K562 (cell line): ENCODE measurements around the gene RPL3. TPM values are rescaled to one million over a fixed set of nuclear protein-coding genes. Genes with fewer than 3 reads are reported as not detected.
A peak's percentile ranks its signal among the peaks of the same experiment; 100 is the strongest.

Source experiments
- ATF6 ChIP-seq: sonication (generic); formaldehyde crosslinking; IDR thresholded peaks from 2 replicates; pipeline ENCODE4 v1.4.0; 2020; ENCODE audit warnings: mild to moderate bottlenecking, missing genetic modification reagents
- BRF2 ChIP-seq: IDR thresholded peaks from 3 replicates; pipeline ENCODE4 v1.6.1; 2011; ENCODE audit warnings: borderline replicate concordance, mild to moderate bottlenecking; ENCODE audit not compliant: insufficient read length, insufficient read depth
- CBX2 ChIP-seq: fragments of 200-600 bp; sonication (generic); IDR thresholded peaks from one replicate; pipeline ENCODE4 v1.6.1; 2012; ENCODE audit warnings: mild to moderate bottlenecking, low read length, inconsistent platforms; ENCODE audit not compliant: insufficient read depth, poor library complexity, severe bottlenecking
- FOSL1 ChIP-seq: fragments of 200-800 bp; sonication (Bioruptor generic); conservative IDR thresholded peaks from 2 replicates; pipeline ENCODE4 v1.6.1; 2016; ENCODE audit warnings: missing genetic modification characterization, missing compliant biosample characterization
- GATAD2A ChIP-seq: fragments of 450-650 bp; IDR thresholded peaks from 2 replicates; pipeline ENCODE4 v1.6.1; 2017
- GMEB1 ChIP-seq: fragments of 250-450 bp; sonication (Bioruptor Pico); IDR thresholded peaks from 2 replicates; pipeline ENCODE4 v1.4.0; 2020; ENCODE audit warnings: mild to moderate bottlenecking
- HMGXB4 ChIP-seq: sonication (generic); formaldehyde crosslinking; IDR thresholded peaks from 2 replicates; pipeline ENCODE4 v1.8.1; 2023; ENCODE audit warnings: mild to moderate bottlenecking, missing genetic modification reagents
- MAX ChIP-seq: sonication (generic); formaldehyde crosslinking; IDR thresholded peaks from 2 replicates; pipeline ENCODE4 v1.9.0; 2022; ENCODE audit warnings: mild to moderate bottlenecking, missing genetic modification reagents
- PBX2 ChIP-seq, 2 experiments: IDR thresholded peaks in 1 of 2; conservative IDR thresholded peaks in 1 of 2; 2 replicates each; pipeline ENCODE4 v1.6.1; 2016; ENCODE audit warnings: low read depth in 2 of 2, mild to moderate bottlenecking in 1 of 2, missing compliant biosample characterization in 1 of 2, missing genetic modification characterization in 1 of 2, moderate library complexity in 1 of 2
- PHB2 ChIP-seq: fragments of 450-650 bp; IDR thresholded peaks from 2 replicates; pipeline ENCODE4 v1.6.1; 2017; ENCODE audit warnings: low read depth
- PREB ChIP-seq: sonication (generic); formaldehyde crosslinking; IDR thresholded peaks from 2 replicates; pipeline ENCODE4 v1.8.1; 2023; ENCODE audit warnings: mild to moderate bottlenecking, missing genetic modification reagents
- PTTG1 ChIP-seq: fragments of 450-650 bp; IDR thresholded peaks from 2 replicates; pipeline ENCODE4 v1.6.1; 2016; ENCODE audit warnings: low read depth, mild to moderate bottlenecking, missing genetic modification characterization, missing compliant biosample characterization
- SREBF1 ChIP-seq: fragments of 150-350 bp; IDR thresholded peaks from 2 replicates; pipeline ENCODE4 v1.6.1; 2014; ENCODE audit warnings: antibody characterized with exemption, low read depth, low read length, borderline replicate concordance
- TEAD1 ChIP-seq, 2 experiments: fragments of 450-650 bp in 1 of 2; sonication (generic) in 1 of 2; formaldehyde crosslinking; IDR thresholded peaks; 2 replicates each; pipeline versions ENCODE4 v1.4.0 to v1.8.0; 2020 to 2022; ENCODE audit warnings: mild to moderate bottlenecking in 2 of 2, missing genetic modification reagents in 1 of 2
- ZBED1 ChIP-seq: IDR thresholded peaks from 2 replicates; pipeline ENCODE4 v1.6.1; 2014
- polyA plus RNA-seq, 8 experiments: library from polyadenylated mRNA; depleted of rRNA in 4 of 8; stranded (reverse) in 5 of 8; unstranded in 3 of 8; fragments of >200 nt; fragmentation: Nextera tagmentation in 2 of 8; fragmentation: Illumina TruSeq in 1 of 8; extraction: Ambion mirVana in 2 of 8; extraction: Trizol in 1 of 8; gene quantifications; 2 replicates each; pipeline versions ENCODE4 v1.2.1 to v1.2.3, GENCODE V29; 2011 to 2014; ENCODE audit warnings: inconsistent platforms in 1 of 8, missing spikeins in 1 of 8
- total RNA-seq, 7 experiments: library from RNA; depleted of rRNA in 6 of 7; stranded (reverse); fragments of >200 nt in 6 of 7; fragmentation: Illumina TruSeq in 2 of 7; extraction: Trizol in 2 of 7; gene quantifications; 2 replicates each; pipeline versions ENCODE4 v1.2.1 to v1.2.3, GENCODE V29; 2011 to 2021; ENCODE audit warnings: low replicate concordance in 1 of 7

RPL3 gene
- total and polyA plus RNA-seq, 9 of the 15 experiments (the other 6 are each of a cell fraction or from before 2014, with no cell fraction given), result 1,624 to 4,066 (median 2,565) TPM

- TF ChIP-seq PBX2 (CRISPR knock-in tag; IDR thresholded peaks at IDR 0.05; ENCODE audit: low read depth) (no peak), PBX2 (tag; conservative IDR thresholded peaks at IDR 0.05; ENCODE audit: low read depth) (peak; percentile 50; the same call in 1 of the 2 replicates), CBX2 (no peak), BRF2 (no peak), PHB2 (no peak), GATAD2A (no peak), GMEB1 (CRISPR knock-in tag) (no peak), PTTG1 (tag) (no peak), HMGXB4 (CRISPR knock-in tag) (no peak), ATF6 (CRISPR knock-in tag) (no peak), MAX (CRISPR knock-in tag) (no peak), FOSL1 (tag) (peak; percentile 94), PREB (CRISPR knock-in tag) (no peak), TEAD1 (CRISPR knock-in tag; IDR thresholded peaks at IDR 0.05) (no peak), SREBF1 (no peak), ZBED1 (no peak)
Measured at GRCh38 chr22:39308614-39309363, 10.6 kb downstream of the RPL3 start (continued).
